Left renal pelvis (tissue), 4 donors: ENCODE measurements around the gene RTN4IP1. TPM values are rescaled to one million over a fixed set of nuclear protein-coding genes. Genes with fewer than 3 reads are reported as not detected.
"Not testable (repeated sequence)": the region's sequence is repeated elsewhere in the genome, so short reads cannot be mapped to it uniquely, and the experiment has no call there.

Experiments
- DNase-seq, 4 donors: peaks; one replicate each; pipeline ENCODE4 v3.0.0-alpha.2; 2013; ENCODE audit warnings: low read depth in 4 of 4, low spot score in 3 of 4
- polyA plus RNA-seq, 4 donors: library from polyadenylated mRNA; unstranded; fragments of 120-200 nt; gene quantifications; one replicate each; pipeline ENCODE4 v1.2.1, GENCODE V29; 2013; ENCODE audit not compliant: insufficient read length in 4 of 4

RTN4IP1 gene
- polyA plus RNA-seq, 4 donors = 4.9 to 10.4 (median 10.1) TPM

DNA sequence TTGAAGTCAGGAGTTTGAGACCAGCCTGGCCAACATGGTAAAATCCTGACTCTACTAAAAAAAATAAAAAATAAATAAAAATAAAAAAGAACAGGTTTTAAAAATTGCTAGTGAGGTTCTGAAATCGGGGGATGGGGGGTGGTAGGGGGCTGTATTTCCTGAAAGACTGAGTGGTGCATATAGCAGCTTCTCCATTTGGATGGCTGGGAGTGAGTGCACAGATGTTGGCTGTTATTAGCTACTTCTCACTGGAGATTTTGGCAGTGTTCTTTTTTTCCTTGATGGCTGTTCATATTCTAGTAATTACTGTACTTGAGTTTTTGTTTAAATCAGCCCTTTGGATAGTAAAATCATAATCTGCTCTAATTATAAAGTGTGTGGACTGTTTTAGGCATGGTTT, 79.8 kb downstream of the RTN4IP1 start:
- DNase-seq = no peak

DNA sequence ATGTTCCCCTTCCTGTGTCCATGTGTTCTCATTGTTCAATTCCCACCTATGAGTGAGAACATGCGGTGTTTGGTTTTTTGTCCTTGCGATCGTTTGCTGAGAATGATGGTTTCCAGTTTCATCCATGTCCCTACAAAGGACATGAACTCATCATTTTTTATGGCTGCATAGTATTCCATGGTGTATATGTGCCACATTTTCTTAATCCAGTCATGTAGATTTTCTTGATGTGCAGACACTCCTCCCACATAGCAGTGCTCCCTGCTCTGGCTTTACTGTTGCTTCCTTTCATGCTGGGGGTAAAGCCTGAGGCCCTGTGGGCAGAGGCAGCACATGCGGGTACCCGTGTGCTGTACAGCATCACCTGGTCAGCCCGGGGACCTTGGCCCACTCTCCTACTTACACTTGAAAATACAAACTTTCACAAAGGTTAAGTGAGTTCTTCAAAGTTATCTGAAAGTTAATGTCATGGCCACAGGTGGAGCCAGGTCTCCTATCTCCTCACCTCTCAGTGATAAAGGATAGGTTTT, 80.3 kb downstream of the RTN4IP1 start:
- not testable (repeated sequence) for DNase-seq

DNA sequence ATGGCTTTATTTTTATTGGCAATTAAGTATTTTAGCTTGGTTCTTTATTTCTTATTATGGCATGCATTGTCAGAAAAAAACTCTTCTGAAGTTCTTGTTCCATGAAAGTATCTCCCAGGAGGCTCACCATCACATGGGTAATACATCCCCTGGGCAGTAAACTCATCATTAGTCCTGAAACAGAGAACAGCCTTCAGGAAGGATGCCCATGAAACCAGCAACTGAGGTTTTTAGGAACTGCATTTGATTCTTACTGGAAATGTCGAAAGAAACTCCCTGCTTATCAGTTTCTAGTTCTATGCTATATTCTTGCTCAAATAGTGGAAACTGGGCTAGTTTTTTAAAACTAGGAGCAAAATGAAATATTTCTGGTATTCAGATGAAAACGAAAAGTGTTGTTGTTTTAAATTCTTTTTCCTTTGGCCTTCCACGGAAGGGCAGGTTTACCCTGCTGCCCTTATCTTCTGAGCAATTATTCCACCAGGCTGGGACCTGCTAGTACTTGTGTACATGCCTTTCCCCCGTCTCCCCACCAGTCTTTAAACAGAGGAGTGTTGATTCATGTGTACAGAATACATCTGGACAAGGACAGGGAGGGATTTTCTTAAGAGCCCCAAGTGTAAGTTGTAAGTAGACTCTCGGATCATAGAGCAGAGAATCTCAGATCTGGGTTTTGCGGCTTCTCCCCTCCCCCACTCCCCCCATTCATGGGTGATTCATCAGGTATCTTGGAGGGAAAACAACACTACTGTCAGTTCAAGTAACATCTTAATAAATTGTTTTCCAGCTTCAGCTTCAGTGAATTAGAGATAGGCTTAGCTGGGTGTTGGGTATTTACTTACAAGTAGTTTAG, 81.5 kb downstream of the RTN4IP1 start:
- no peak for DNase-seq

DNA sequence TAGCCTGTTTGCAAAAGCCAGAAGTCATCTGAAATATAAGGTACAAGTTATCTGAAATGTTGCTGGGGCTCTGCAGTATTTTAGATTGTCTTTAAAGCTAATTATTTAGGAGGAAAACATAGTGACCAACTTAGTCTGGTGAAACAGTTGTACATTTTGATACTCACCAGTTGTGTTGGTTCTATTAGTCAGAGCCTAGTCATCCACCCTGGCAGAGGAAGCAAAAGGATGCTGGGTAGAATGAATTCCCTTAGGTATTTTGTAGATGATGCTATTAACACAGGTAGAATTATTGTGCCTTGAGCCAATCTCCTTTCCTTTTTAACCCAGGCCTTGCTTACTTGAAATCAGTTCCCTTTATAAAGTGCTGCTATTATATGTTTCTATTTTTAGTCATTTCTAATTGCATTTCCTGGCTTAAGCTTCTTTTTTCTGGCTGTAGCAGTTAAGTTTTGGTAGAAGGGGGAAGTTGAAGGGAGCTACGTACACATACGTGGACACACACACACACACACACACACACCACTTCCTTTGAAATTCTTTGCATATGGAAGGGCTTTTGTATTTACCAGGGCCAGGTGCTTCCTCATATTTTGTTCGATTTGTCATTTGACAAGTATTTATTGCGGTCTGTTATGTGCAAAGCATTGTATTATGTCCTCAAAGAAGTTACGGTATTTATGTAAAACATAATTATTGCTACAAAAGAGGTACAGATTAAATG, 82.4 kb downstream of the RTN4IP1 start:
- DNase-seq = no peak

DNA sequence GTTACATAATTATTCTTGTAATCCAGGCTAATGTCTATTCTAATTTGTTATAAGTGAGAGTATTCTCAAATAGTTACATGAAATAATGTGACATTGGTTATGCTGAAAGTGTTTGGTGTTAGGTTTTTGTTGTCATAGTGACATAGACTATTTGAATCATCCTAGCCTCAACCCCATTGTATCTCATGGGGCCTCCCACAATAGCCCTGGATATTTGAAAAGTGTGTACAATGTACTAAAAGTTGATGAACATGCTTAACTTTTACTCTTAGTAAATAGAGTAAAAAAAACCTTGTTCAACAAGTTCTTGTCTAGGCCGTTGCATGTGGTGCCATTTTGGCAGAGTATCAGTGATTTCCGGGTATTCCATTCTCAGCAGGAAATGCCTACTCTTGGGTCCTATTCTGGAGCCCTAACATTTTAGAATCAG, 83.0 kb downstream of the RTN4IP1 start:
- DNase-seq = no peak

DNA sequence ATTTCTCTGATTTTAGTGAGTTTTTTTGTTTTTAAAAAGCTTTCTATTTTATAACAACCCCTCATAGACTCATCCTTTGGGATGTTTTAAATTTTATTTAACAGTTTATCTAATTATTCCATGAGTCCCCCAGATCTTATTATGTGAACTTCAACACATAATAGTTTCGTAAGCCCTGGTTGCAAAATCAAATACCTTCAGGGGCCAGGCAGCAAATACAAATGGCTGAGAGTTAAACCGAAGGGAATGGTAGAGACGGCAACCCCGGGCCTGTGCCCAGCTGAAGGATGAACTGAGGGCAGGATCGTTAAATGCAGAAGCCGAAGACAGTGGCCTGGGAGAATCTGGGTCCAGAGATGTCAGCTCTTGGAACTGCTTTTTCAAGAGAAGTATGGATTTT, 88.4 kb downstream of the RTN4IP1 start:
- DNase-seq = no peak

DNA sequence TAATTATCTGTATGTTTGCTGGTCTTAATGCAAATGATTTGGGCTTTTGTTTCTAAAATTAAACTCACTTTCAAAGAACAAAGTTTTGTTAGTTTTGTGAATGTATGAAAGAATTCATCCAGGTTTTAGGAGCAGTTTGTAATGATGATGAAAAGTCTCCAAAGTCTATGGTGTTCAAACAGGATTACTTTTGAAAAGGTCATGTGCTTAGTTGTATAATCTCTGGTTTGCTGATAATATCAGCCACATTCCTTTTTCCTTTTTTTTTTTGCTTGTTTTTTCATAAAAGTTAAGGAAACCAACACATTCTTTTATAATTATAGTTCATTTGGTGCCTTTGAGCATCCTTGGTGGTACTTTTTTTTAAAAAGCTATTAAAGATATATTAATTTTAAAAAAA, 88.9 kb downstream of the RTN4IP1 start:
- DNase-seq = no peak

DNA sequence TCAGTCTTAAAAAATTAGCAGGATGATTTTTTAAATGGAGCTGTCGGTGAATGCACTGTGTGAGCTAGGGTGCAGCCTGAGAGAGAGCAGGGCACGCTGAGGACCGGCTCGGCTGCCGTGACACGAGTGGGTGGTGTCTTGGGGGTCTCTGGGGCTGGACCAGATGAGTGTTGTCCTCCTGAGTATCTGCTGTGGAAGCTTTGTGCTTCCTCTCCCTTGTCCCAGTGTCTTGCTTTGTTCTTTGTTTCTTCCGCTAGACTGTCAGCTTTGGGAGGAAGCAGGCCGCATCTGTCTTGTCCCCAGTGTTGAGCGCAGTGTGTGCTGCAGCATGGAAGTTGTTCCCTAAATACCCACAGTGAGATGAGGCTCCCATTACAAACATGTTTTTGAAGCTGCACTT, 89.4 kb downstream of the RTN4IP1 start:
- no peak for DNase-seq

DNA sequence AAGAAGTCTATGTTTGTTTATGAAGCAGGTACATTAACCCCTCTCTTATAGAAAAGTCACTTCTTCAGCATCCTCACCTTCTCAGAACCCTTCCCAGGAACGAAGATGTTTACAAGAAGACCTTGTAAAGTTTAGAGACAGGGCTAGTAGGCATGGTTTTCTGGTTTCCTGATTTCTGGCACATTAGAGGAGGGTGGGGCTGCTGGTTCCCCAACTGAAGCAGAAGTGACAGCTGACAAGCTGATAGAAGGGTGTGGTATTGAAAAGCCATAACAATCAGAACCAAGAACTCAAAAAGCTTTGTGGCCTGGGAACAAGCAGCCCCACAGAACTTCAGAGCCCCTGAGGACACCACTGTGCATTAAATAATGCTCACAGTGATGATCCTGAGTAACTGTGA, 91.2 kb downstream of the RTN4IP1 start:
- DNase-seq = no peak

DNA sequence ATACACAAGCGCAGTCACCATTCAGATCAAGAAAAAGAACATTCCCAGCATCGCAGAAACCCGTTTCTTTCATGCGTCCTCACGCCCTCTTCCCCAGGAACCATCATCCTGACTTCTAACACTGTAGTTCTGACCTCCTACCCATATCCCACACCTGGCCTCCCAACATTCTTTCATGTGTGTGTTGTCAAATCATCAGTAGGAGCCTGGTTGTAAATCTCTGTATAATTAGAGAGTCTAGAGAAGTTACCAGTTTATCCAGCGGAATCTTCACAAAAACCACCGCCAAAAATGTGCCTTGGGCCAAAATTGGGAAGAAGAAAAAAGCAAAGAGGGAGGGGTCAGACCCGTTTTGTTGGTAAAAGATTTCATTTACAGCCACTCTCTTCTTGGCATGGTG, 91.6 kb downstream of the RTN4IP1 start:
- DNase-seq = no peak

DNA sequence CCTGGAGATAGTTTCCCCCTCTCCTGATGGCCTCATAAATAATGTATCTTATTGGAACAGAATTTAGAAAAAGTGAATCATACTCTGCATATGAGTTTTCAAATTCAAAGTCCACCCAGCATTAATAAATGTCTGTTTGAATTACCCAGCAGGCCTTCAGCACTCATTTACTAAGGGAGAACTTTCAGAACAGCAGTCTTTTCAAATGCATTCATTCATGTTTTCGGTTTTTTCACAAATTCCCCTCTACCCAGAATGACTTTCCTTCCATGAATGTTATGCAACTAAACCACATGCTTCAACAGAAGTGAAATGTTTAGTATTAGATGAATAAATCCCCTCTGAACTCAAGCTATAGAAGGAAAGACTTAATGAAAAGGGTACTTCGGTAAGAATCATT, 92.4 kb downstream of the RTN4IP1 start:
- DNase-seq = no peak

DNA sequence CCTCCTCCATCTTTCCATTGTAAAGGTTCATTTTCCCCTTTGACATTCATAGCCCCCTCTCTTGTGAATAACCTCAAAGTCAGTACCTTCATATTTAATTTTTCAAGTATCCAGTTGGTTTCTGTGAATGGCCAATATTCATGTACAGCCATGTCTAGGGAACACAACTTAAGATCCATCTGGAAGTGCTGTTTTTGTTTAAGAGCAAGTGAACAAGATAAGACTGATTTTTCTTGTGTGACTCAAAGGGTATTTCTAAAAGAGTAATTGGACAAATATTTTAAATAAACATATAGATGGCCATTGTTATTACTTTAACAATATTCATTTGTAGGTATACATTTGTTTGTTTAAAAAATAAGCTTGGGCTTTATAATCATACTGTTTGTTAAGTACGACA, 92.9 kb downstream of the RTN4IP1 start:
- DNase-seq = no peak

DNA sequence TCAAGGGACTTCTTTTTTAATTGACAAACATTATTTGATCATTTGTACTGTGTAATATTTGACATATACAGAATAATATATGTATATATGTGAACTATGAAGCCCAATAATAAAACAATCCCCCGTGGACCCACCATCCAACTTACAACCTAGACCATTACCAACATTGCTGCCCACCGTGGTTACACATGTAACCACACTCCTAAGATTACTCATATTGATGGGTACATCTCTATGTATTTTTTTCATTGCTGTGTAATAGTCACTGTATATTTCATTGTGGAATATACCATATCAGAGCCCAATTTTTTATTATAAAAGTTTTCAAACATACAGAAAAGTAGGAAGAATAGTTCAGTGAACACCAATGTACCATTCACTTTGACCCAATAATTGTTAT, 94.3 kb downstream of the RTN4IP1 start:
- DNase-seq = no peak

DNA sequence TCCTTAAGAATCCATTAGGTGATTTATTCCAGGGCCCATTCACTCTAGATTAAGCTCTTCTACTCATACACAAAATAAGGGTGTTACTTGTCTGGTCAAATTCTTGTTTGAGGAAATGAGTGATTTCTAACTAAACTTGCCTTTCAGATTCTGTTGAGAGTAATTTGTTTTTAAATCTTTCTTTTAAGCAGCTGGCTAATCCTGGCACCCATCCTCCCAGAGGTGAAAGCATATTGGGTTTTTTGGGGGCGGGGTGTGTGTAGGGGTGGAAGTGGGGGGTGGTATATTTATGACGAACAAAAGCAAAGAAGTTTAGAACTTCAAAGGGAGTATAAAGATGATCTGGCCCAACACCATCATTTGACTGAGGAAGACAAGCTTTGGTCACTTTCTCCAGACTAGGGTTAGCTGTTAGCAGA, 94.7 kb downstream of the RTN4IP1 start:
- DNase-seq = no peak

DNA sequence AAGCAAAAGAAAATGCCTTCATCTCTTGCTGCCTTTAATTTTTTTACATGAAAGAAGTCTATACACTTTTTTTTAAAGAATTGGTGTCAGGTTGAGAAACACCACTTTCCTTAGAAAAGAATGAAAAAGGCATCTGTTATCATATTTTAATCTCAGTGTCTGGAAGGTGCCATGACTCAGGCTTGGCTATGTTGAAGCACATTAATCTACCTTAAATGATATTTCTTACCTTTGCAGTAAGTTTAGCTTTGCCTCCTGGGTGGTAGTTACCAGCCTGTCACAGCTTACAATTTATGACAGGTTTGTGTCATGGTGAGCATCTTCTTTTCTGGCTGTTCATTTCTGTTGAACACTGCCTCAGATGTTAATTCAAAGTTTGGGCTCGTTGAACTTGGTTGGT, 95.3 kb downstream of the RTN4IP1 start:
- DNase-seq = no peak

DNA sequence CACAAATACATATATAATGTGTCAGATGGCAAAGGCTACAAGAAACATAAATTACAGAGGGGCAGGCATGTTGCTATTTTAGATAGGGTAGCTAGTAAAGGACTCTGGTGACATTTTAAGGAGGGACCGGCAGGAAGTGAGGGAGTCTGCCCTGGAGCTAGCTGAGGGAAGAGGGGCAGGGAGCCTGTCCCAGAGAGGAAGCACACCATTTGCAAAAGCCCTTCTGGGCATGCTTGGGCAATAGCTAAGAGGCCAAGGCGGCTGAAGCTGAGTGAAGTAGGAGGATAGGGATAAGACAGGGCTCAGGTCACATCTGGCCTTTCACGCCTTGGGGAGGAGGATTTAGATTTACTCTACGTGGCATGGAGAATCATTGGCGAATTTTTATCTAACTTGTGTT, 96.2 kb downstream of the RTN4IP1 start:
- DNase-seq = no peak

DNA sequence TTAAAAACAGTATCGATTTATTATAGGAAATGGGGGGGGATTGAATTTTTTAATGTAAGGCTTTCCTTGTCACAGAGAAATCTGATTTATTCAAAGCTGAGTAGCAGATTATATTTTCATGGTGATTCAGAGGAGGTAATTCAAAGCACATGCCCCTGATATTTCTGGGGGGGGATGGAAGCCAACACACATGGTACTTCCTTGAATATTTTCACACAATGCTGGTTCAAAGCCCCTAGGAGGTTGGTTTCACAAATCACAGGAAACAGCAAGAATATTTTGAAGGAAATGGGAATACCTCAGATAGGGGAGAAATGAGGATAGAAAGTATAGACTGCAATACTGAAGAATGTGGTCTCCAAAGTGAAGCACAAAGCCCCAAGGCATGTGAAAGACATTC, 98.8 kb downstream of the RTN4IP1 start:
- no peak for DNase-seq

DNA sequence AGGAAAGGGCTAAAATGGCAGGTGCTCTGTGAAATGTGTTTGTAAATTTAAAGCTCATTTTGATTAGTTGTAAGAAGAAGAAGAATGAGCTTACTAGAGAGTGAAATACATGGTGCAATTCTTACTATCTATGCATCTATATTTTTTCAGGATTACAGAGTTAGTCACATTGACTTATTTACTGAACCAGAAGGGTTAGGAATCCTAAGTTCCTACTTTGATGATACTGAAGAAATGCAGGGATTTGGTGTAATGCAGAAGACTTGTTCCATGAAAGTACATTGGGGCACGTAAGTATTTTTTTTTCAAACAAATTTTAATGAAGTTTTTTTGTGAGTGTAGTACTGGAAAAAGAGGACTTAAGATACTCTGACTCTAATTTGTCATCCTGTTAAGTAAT, 99.3 kb downstream of the RTN4IP1 start:
- no peak for DNase-seq

DNA sequence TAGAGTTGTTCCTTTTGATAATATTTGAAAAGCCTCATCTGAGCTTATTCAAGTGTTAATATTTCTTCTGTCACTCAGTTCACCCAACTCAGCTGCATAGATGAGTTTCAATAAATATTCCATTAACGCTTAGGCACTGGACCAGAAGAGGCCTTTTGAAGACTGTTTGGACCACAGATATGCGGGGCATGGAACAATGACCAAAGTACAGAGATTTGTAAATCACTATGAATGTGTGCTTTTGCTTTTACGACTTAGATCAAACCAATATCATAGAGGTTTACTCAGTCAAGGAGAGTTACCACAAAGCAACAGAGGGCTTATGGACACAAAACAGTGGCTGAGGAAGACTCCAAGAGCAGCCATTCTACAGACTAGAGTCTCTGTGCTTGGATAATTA, 99.9 kb downstream of the RTN4IP1 start:
- DNase-seq = no peak

DNA sequence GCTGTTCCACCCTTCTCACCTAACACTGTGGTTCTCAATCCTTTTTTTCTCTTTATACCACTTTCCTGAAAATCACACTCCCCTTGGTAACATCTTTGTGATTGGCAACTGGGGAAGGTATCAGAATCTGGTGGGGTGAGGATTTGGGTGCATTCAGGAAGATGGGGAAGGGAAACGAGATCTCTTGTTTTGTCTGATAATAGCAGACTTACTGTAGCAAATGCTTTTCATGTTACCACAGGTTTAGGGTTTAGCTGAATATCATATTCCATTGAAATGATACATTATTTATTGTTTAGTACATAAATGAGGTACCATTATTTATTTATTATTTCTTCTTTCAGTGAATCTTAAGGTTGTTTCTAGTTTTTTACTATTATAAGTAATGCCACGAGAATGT, 100.8 kb downstream of the RTN4IP1 start:
- no peak for DNase-seq

DNA sequence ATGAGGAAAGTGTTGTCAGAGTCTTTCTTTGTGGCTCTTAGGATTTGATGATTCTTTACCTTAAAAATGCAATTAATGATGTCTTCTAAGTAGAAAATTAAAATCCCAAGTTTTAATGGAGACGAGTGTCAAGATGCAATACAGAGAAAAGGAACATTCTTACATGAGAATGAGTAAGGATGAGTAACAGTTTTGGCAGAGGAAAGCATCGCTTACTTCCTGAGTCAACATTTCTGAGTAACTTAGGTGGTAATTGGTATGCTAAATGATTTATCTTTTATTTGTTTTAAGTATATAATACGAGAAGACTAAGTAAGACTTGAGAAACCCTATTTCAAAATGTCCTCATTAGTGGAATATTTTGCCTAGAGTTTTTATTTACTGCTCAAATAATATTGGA, 101.3 kb downstream of the RTN4IP1 start:
- no peak for DNase-seq

DNA sequence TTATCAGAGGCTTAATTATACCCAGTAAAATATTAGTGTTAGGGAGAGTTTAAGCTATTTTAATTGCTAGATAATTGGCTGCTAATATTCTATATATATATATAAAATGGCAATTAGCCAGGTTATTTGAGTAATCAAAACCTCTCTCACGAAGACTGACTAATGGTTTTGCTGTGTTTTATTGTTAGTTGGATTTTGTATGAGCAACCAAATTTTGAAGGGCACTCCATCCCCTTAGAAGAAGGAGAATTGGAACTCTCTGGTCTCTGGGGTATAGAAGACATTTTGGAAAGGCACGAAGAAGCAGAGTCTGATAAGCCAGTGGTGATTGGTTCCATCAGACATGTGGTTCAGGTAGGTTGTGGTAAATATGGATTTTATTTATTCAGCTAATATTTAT, 102.2 kb downstream of the RTN4IP1 start:
- DNase-seq = no peak
